NCI-H1930 (cell line): Measurements from ENCODE around the gene SEMA6A.

Source experiments
- DNase-seq, 2 experiments: peaks; one replicate each; lab custom pipeline; 2025; lab: John Stamatoyannopoulos, UW

SEMA6A gene

GRCh38 chr5:116406306-116407041 lies 168.1 kb downstream of the SEMA6A start:
- DNase-seq, result no peak

- no peak for DNase-seq
Observed at GRCh38 chr5:116404792-116405191, 169.8 kb downstream of the SEMA6A start.

GRCh38 chr5:116404016-116404415 lies 170.6 kb downstream of the SEMA6A start:
- no peak for DNase-seq

GRCh38 chr5:116402235-116402634 lies 172.4 kb downstream of the SEMA6A start:
- no peak for DNase-seq

- no peak for DNase-seq
Observed at GRCh38 chr5:116401576-116401975, 173.0 kb downstream of the SEMA6A start.

- DNase-seq, result no peak
Observed at GRCh38 chr5:116396476-116397099, 178.0 kb downstream of the SEMA6A start.

- no peak for DNase-seq
Observed at GRCh38 chr5:116395631-116396203, 178.9 kb downstream of the SEMA6A start.

GRCh38 chr5:116395226-116395625 lies 179.4 kb downstream of the SEMA6A start:
- no peak for DNase-seq

- DNase-seq, result no peak
Observed at GRCh38 chr5:116394186-116394867, 180.3 kb downstream of the SEMA6A start.
